WTC11 (cell line): Measurements from ENCODE around the gene FAM8A1. TPM values are rescaled to one million over a fixed set of nuclear protein-coding genes. Genes with fewer than 3 reads are reported as not detected.

Experiments used
- ATAC-seq: fragments of 200-7000 bp; cut with Tn5 transposase; 2 replicates; pipeline ENCODE4 v1.10.0; 2021; ENCODE audit warnings: mild to moderate bottlenecking, moderate library complexity
- CTCF ChIA-PET: fragments of 300-600 bp; sonication (Branson Sonifier 250); formaldehyde crosslinking; loops from one replicate; lab custom pipeline; 2021; ENCODE audit warnings: antibody characterized with exemption; lab: Charles Lee
- POLR2A ChIA-PET: fragments of 350-600 bp; sonication (Branson Sonifier 250); formaldehyde crosslinking; loops from one replicate; lab custom pipeline; 2021; ENCODE audit warnings: antibody characterized with exemption; lab: Charles Lee
- DNase-seq: peaks from one replicate; pipeline ENCODE4 v3.0.0; 2021; ENCODE audit warnings: low spot score
- H3K27ac Mint-ChIP-seq: 2 replicates; pipeline ENCODE4 v1.8.0; 2021; ENCODE audit warnings: mixed read lengths
- H3K27me3 Mint-ChIP-seq: 2 replicates; pipeline ENCODE4 v1.8.0; 2021; ENCODE audit warnings: low read depth, mild to moderate bottlenecking, moderate library complexity, mixed read lengths
- H3K36me3 Mint-ChIP-seq: 2 replicates; pipeline ENCODE4 v1.8.0; 2021; ENCODE audit warnings: mixed read lengths
- H3K4me1 Mint-ChIP-seq: 2 replicates; pipeline ENCODE4 v1.8.0; 2022; ENCODE audit warnings: mixed read lengths
- H3K4me3 Mint-ChIP-seq: 2 replicates; pipeline ENCODE4 v1.8.0; 2021; ENCODE audit warnings: mild to moderate bottlenecking, moderate library complexity, mixed read lengths
- H3K9me3 Mint-ChIP-seq: 2 replicates; pipeline ENCODE4 v1.8.0; 2021; ENCODE audit warnings: mixed read lengths
- ATF1 ChIP-seq: sonication (generic); formaldehyde crosslinking; IDR thresholded peaks from 2 replicates; pipeline ENCODE4 v1.8.1; 2023; ENCODE audit warnings: mild to moderate bottlenecking, moderate library complexity, missing genetic modification reagents
- MXD4 ChIP-seq: fragments of 250-450 bp; sonication (Bioruptor Pico); IDR thresholded peaks from 2 replicates; pipeline ENCODE4 v1.8.0; 2021; ENCODE audit warnings: mild to moderate bottlenecking, moderate library complexity, borderline replicate concordance
- NFE2L1 ChIP-seq: sonication (generic); formaldehyde crosslinking; IDR thresholded peaks from 2 replicates; pipeline ENCODE4 v1.8.1; 2023; ENCODE audit warnings: missing genetic modification reagents
- NFYB ChIP-seq: sonication (generic); formaldehyde crosslinking; conservative IDR thresholded peaks from 2 replicates; pipeline ENCODE4 v1.8.0; 2022; ENCODE audit warnings: low read depth, missing genetic modification reagents
- RELA ChIP-seq: sonication (generic); formaldehyde crosslinking; IDR thresholded peaks from 2 replicates; pipeline ENCODE4 v1.8.1; 2022; ENCODE audit warnings: missing genetic modification reagents, mild to moderate bottlenecking, borderline replicate concordance
- SOX15 ChIP-seq: fragments of 250-450 bp; sonication (Bioruptor Pico); IDR thresholded peaks from 2 replicates; pipeline ENCODE4 v1.9.0; 2021; ENCODE audit warnings: mild to moderate bottlenecking
- TEAD1 ChIP-seq: sonication (generic); formaldehyde crosslinking; IDR thresholded peaks from 2 replicates; pipeline ENCODE4 v1.8.0; 2022; ENCODE audit warnings: mild to moderate bottlenecking, missing genetic modification reagents
- TEAD4 ChIP-seq: sonication (generic); formaldehyde crosslinking; IDR thresholded peaks from 2 replicates; pipeline ENCODE4 v1.8.0; 2022; ENCODE audit warnings: mild to moderate bottlenecking, missing genetic modification reagents
- total RNA-seq: library from RNA; stranded (reverse); gene quantifications from 3 replicates; pipeline ENCODE4 v1.2.3, GENCODE V29; 2021
- TF ChIP-seq, protein P1 (sequence below): fragments of 250-450 bp; sonication (Bioruptor Pico); conservative IDR thresholded peaks from 2 replicates; pipeline ENCODE4 v1.9.0; 2021; ENCODE audit warnings: mild to moderate bottlenecking
- TF ChIP-seq, protein P2 (sequence below): sonication (generic); formaldehyde crosslinking; IDR thresholded peaks from 2 replicates; pipeline ENCODE4 v1.8.1; 2023; ENCODE audit warnings: mild to moderate bottlenecking, missing genetic modification reagents, moderate library complexity
- TF ChIP-seq, protein P3 (sequence below): sonication (generic); formaldehyde crosslinking; IDR thresholded peaks from 2 replicates; pipeline ENCODE4 v1.8.0; 2022; ENCODE audit warnings: missing genetic modification reagents
- TF ChIP-seq, protein P4 (sequence below): sonication (generic); formaldehyde crosslinking; IDR thresholded peaks from 2 replicates; pipeline ENCODE4 v1.8.0; 2022; ENCODE audit warnings: mild to moderate bottlenecking, missing genetic modification reagents
- TF ChIP-seq, protein P5 (sequence below): sonication (generic); formaldehyde crosslinking; IDR thresholded peaks from 2 replicates; pipeline ENCODE4 v1.8.1; 2023; ENCODE audit warnings: mild to moderate bottlenecking, missing genetic modification reagents
- TF ChIP-seq, protein P6 (sequence below): fragments of 250-450 bp; sonication (Bioruptor Pico); IDR thresholded peaks from 2 replicates; pipeline ENCODE4 v1.9.0; 2021; ENCODE audit warnings: mild to moderate bottlenecking
- TF ChIP-seq, protein P7 (sequence below): sonication (generic); formaldehyde crosslinking; IDR thresholded peaks from 2 replicates; pipeline ENCODE4 v1.8.1; 2023; ENCODE audit warnings: mild to moderate bottlenecking, moderate library complexity, missing genetic modification reagents

Gene FAM8A1
- total RNA-seq, 1 experiment from 2014 or later: 10.3 TPM

DNA sequence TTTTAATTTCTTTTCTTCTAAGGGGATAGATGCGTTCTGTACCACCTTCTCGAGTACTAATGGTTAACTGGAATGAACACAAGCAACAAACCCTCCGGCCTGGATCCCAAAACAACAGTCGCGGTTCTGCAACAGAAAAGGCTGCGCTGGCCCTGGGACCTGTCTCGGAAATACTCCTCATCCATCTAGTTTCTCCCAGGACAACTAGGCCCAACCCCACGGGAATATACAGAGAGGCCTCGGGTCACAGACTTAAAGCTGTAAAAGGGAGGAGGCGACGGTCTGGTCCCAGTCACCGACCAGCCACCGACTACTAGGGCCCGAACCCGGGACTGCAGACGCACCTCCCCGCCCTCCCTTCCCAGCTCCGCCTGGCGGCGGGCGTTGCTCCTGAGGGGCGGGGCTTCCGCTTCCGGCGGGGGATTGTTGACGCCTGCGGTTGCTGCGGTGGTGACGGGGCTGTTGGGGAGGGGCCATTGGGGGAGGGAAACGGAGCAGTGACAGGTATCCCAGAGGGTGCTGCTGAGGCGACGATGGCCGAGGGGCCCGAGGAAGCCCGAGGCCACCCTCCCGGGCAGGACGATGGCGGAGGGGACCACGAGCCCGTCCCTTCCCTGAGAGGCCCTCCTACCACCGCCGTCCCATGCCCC lies at the start of gene FAM8A1 (continued):
- no peak for TF ChIP-seq NFE2L1

DNA sequence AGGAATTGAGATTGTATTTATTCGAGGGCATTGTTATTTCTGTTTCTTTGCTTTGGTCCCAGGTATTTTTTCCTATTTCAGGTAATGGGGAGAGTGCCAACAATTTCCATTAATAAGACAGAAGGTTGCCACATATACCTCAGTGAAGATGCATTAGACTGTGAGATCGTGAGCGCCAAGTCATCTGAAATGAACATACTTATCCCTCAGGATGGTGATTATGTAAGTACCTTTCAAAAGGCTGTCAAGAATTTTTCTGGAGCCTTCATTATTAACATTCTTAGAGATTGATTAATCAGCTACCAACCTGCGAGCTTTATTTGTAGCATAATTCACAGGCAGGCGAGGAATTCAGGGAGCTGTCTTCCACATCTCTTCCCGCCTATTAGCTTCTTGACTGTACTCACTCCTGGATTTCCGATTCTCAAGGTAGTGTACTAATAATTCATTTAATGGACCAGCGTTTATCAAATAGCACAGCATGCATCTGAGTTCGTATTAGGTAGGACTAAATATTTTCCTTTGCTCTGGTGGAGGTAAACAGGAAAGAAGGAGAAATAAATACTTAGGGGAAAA lies 48.6 kb upstream of the FAM8A1 start:
- no peaks in the 10 kb centered on the region for H3K27me3 Mint-ChIP-seq
- CTCF ChIA-PET: no interaction called here
- H3K36me3 Mint-ChIP-seq: peaks cover 31% of the 10 kb centered on the region
- no peak overlapping the region for H3K4me3 Mint-ChIP-seq
- DNase-seq (no peak), ATAC-seq (no peak)
- no peaks in the 10 kb centered on the region for H3K4me1 Mint-ChIP-seq
- no peak overlapping the region for H3K27ac Mint-ChIP-seq
- peaks cover under 1% of the 10 kb centered on the region; the same call in 1 of the 2 replicates for H3K9me3 Mint-ChIP-seq
- TF ChIP-seq, protein P1, sequence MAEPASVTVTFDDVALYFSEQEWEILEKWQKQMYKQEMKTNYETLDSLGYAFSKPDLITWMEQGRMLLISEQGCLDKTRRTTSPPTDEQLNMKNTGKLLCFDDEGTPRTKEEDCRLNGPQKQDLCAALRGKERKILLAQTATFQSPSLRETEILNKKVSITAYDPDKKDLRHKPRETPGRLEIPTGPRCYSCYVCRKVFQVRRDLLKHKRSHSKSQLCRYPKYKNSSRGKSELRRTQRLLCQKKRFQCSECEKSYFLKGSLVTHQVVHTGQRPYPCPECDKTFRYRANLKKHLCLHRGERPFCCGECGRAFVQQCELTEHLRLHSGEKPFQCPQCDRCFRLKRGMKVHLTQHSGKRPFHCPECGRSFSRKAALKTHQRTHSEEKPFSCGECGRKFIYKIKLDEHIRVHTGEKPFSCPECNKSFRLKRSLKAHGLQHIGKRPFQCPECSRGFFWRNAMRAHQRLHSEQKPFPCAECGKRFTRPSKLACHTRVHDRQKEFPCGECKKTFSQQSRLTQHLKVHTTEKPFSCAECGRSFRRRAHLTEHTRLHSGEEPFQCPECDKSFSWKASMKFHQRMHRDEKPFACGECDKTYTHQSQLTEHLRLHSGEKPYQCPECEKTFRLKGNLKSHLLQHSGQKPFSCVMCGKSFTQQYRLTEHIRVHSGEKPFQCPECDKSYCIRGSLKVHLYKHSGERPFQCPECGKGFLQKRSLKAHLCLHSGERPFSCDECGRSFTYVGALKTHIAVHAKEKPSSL (CRISPR knock-in tag): no peak
- TF ChIP-seq NFYB (CRISPR knock-in tag) (no peak), RELA (CRISPR knock-in tag) (no peak), SOX15 (CRISPR knock-in tag) (no peak), TEAD4 (CRISPR knock-in tag) (no peak), TEAD1 (no peak)
- TF ChIP-seq, protein P2, sequence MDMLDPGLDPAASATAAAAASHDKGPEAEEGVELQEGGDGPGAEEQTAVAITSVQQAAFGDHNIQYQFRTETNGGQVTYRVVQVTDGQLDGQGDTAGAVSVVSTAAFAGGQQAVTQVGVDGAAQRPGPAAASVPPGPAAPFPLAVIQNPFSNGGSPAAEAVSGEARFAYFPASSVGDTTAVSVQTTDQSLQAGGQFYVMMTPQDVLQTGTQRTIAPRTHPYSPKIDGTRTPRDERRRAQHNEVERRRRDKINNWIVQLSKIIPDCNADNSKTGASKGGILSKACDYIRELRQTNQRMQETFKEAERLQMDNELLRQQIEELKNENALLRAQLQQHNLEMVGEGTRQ (CRISPR knock-in tag): no peak
- TF ChIP-seq, protein P3, sequence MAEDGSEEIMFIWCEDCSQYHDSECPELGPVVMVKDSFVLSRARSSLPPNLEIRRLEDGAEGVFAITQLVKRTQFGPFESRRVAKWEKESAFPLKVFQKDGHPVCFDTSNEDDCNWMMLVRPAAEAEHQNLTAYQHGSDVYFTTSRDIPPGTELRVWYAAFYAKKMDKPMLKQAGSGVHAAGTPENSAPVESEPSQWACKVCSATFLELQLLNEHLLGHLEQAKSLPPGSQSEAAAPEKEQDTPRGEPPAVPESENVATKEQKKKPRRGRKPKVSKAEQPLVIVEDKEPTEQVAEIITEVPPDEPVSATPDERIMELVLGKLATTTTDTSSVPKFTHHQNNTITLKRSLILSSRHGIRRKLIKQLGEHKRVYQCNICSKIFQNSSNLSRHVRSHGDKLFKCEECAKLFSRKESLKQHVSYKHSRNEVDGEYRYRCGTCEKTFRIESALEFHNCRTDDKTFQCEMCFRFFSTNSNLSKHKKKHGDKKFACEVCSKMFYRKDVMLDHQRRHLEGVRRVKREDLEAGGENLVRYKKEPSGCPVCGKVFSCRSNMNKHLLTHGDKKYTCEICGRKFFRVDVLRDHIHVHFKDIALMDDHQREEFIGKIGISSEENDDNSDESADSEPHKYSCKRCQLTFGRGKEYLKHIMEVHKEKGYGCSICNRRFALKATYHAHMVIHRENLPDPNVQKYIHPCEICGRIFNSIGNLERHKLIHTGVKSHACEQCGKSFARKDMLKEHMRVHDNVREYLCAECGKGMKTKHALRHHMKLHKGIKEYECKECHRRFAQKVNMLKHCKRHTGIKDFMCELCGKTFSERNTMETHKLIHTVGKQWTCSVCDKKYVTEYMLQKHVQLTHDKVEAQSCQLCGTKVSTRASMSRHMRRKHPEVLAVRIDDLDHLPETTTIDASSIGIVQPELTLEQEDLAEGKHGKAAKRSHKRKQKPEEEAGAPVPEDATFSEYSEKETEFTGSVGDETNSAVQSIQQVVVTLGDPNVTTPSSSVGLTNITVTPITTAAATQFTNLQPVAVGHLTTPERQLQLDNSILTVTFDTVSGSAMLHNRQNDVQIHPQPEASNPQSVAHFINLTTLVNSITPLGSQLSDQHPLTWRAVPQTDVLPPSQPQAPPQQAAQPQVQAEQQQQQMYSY (CRISPR knock-in tag): no peak
- TF ChIP-seq, protein P4, sequence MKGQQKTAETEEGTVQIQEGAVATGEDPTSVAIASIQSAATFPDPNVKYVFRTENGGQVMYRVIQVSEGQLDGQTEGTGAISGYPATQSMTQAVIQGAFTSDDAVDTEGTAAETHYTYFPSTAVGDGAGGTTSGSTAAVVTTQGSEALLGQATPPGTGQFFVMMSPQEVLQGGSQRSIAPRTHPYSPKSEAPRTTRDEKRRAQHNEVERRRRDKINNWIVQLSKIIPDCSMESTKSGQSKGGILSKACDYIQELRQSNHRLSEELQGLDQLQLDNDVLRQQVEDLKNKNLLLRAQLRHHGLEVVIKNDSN (CRISPR knock-in tag): no peak
- TF ChIP-seq, all 79 proteins: peak for 0
- POLR2A ChIA-PET: no interaction called here

DNA sequence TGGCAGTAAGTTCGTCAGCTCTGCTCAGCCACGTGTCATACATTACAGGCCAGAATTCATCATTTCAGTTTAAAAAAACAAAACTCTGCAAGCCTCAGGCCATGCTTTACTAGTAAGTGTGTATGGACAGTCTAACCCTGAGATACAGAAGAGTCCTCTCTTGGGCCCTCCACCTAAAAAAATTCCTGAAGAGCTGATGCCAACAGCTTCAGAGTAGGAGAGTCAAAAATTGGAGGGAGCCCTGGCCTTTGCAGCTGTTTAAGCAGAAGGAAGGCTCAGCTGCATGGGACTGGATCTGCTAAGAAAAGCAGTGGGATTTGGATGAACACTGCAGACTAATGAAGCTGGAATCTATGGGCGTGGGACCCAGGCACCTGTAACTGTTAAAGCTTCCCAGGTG lies 47.2 kb upstream of the FAM8A1 start:
- H3K27ac Mint-ChIP-seq: no peak overlapping the region
- peaks cover 37% of the 10 kb centered on the region for H3K36me3 Mint-ChIP-seq
- no peak overlapping the region for H3K4me3 Mint-ChIP-seq
- no peak for DNase-seq
- ATAC-seq: no peak
- ChIA-PET CTCF (interaction anchor here (0.6 to 1.5 kb wide), 3 partner anchors 48 to 536 kb away, joined by 3 to 4 read pairs (median 3); no protein-coding TSS in a partner anchor), POLR2A (no interaction called here)
- no peaks in the 10 kb centered on the region for H3K4me1 Mint-ChIP-seq
- no peaks in the 10 kb centered on the region for H3K27me3 Mint-ChIP-seq
- no peaks in the 10 kb centered on the region for H3K9me3 Mint-ChIP-seq
- TF ChIP-seq, protein P5, sequence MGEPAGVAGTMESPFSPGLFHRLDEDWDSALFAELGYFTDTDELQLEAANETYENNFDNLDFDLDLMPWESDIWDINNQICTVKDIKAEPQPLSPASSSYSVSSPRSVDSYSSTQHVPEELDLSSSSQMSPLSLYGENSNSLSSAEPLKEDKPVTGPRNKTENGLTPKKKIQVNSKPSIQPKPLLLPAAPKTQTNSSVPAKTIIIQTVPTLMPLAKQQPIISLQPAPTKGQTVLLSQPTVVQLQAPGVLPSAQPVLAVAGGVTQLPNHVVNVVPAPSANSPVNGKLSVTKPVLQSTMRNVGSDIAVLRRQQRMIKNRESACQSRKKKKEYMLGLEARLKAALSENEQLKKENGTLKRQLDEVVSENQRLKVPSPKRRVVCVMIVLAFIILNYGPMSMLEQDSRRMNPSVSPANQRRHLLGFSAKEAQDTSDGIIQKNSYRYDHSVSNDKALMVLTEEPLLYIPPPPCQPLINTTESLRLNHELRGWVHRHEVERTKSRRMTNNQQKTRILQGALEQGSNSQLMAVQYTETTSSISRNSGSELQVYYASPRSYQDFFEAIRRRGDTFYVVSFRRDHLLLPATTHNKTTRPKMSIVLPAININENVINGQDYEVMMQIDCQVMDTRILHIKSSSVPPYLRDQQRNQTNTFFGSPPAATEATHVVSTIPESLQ: no peak
- TF ChIP-seq, protein P6, sequence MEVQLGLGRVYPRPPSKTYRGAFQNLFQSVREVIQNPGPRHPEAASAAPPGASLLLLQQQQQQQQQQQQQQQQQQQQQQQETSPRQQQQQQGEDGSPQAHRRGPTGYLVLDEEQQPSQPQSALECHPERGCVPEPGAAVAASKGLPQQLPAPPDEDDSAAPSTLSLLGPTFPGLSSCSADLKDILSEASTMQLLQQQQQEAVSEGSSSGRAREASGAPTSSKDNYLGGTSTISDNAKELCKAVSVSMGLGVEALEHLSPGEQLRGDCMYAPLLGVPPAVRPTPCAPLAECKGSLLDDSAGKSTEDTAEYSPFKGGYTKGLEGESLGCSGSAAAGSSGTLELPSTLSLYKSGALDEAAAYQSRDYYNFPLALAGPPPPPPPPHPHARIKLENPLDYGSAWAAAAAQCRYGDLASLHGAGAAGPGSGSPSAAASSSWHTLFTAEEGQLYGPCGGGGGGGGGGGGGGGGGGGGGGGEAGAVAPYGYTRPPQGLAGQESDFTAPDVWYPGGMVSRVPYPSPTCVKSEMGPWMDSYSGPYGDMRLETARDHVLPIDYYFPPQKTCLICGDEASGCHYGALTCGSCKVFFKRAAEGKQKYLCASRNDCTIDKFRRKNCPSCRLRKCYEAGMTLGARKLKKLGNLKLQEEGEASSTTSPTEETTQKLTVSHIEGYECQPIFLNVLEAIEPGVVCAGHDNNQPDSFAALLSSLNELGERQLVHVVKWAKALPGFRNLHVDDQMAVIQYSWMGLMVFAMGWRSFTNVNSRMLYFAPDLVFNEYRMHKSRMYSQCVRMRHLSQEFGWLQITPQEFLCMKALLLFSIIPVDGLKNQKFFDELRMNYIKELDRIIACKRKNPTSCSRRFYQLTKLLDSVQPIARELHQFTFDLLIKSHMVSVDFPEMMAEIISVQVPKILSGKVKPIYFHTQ (CRISPR knock-in tag): no peak
- TF ChIP-seq, protein P4 (CRISPR knock-in tag): no peak
- TF ChIP-seq MXD4 (no peak), ATF1 (CRISPR knock-in tag) (no peak), TEAD1 (no peak)
- TF ChIP-seq, protein P7, sequence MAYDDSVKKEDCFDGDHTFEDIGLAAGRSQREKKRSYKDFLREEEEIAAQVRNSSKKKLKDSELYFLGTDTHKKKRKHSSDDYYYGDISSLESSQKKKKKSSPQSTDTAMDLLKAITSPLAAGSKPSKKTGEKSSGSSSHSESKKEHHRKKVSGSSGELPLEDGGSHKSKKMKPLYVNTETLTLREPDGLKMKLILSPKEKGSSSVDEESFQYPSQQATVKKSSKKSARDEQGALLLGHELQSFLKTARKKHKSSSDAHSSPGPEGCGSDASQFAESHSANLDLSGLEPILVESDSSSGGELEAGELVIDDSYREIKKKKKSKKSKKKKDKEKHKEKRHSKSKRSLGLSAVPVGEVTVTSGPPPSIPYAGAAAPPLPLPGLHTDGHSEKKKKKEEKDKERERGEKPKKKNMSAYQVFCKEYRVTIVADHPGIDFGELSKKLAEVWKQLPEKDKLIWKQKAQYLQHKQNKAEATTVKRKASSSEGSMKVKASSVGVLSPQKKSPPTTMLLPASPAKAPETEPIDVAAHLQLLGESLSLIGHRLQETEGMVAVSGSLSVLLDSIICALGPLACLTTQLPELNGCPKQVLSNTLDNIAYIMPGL (CRISPR knock-in tag): no peak
